TTC549 (cell line): Measurements from ENCODE around the gene CCND1.

Source experiments
- FAIRE-seq: peaks from 2 replicates; lab custom pipeline; 2012; peaks lifted over from hg19 to GRCh38; lab: Jason Lieb, UNC

The CCND1 gene

DNA sequence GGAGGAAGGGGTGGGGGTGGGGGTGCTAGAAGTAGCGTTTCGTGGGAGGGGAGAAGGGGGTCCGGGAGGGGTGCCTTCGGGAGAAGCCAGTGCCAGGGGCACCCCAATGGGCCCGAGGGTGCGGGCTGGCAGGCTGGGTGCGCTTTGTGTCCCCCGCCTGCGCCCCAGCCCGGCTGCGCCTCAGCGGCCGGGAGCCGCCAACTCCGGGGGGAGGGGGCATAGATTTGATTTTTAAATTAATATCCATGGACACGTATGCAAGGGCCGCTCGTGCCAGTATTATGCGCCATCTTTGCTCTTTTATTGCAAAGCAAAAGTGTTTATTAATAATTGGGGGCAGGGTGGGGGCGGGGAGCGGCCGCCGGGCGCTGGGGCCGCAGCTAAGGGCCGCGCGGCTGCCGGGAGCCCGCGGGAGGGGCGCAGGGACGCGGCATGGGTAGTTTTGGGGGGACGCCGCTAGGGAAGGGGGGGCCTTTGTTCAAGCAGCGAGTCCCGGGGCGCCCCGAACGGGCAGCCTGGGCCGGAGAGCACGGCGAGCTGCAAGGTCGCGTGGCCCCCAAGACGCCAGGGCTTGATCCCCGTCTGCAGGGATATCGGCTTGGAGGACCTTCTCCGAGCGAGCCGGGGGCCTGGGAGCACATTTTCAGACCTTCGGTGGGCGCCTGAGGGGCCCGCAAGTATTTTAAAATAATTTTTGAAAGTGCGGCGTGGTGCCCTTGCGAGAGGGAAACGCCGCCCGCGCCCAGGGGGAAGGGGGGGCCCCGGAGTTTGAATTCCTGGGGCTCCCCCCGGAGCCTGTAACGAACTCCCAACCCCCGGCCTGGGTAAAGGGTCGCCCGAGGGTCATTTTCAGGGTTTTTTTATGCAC, 959 bp downstream of the CCND1 start:
- FAIRE-seq = no peak

DNA sequence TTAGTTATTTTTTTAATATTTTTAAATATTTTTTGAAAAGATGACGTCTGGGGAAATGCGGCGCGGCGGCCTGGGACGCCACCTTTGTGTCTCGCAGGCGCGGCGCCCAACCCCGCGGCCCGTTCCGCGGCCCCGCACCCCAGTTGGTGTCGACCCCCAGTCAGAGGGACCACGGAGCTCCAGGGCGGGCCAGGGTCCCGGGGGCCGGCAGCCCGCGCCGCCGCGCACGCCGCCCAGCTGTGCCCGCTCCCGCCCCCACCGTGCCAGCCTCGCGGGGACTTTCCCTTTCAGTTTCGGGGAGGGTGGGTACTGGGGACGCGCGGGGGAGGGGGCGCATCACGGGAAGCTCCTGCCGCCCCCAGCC, 1.6 kb downstream of the CCND1 start:
- no peak for FAIRE-seq

DNA sequence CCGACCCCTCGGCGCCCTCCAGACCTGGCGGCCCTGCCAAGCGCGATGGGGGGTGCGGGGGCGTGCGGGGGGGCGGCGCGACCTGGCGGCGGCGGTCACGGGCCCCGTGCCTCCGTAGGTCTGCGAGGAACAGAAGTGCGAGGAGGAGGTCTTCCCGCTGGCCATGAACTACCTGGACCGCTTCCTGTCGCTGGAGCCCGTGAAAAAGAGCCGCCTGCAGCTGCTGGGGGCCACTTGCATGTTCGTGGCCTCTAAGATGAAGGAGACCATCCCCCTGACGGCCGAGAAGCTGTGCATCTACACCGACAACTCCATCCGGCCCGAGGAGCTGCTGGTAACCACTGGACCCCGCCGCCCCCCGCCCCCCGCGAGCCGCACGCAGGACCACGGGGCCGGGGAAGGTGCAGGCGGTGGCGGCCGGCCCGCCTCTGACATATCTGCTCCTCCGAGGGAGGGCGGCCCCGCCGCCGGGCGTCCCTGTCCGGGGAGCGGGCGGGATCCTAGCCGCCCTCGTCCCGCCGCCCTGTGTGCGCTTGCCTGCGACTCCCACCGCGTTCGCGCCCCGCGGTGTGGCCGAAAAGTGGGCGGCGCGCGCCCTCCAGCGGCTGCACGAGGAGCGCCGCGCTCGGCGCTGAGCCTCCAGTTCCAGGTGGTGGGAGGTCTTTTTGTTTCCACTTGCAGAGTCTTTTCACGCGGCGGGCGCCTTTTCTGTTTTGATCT, 2.1 kb downstream of the CCND1 start:
- no peak for FAIRE-seq

DNA sequence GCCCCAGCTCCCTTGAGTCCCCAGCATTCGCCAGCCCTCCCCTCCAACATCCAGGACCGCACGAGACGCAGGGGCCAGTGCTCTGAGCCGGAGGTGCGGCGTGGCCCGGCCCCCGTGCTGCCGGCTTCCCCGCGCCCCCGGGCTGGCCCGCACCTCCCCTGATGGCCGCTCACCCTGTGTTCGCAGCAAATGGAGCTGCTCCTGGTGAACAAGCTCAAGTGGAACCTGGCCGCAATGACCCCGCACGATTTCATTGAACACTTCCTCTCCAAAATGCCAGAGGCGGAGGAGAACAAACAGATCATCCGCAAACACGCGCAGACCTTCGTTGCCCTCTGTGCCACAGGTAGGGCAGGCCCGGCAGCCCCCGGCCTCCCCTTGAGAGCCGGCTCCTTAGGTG, 2.7 kb downstream of the CCND1 start:
- FAIRE-seq = no peak

DNA sequence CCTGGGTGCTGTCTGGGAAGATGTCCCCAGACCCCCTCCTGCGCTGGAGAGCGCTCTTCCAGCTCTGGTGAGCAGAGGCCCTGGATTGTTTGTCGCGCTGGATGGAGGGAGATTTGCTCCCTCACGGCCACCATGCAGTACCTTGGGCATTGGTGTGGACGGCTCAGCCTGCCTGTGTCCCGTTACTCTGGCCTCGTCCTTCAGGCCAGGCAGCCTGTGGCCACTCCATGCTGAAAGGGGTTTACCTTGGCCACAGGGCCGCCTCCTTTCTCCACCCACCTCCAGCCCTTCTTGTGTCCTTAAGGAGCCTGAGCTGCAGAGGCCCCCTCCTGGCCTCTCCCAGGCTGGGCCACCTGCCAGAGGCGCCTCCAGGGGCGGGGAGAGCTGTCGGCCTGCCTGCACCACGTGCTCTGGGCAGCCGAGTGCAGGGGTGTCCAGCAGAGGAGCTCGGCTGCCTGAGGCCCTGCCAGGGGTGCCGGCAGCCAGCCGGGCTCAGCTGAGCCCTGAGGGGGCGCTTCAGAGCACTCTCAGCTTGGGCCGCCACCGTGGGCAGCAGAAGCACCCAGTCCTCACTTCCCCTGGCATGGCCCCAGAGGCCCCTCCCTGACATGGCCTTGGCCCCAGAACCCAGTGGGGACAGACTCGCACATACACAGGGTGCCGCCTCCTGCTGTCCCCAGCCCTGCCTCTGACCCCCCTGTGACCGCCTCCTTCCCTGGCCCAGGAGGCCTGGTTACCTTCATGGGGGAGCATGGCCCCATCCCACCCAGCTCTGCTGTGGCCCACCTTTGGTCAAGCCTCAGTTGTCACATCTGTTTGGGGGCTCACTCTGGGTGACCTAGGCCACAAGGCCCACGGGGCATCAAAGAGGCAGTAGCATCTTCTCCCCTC, 3.4 kb downstream of the CCND1 start:
- no peak for FAIRE-seq

DNA sequence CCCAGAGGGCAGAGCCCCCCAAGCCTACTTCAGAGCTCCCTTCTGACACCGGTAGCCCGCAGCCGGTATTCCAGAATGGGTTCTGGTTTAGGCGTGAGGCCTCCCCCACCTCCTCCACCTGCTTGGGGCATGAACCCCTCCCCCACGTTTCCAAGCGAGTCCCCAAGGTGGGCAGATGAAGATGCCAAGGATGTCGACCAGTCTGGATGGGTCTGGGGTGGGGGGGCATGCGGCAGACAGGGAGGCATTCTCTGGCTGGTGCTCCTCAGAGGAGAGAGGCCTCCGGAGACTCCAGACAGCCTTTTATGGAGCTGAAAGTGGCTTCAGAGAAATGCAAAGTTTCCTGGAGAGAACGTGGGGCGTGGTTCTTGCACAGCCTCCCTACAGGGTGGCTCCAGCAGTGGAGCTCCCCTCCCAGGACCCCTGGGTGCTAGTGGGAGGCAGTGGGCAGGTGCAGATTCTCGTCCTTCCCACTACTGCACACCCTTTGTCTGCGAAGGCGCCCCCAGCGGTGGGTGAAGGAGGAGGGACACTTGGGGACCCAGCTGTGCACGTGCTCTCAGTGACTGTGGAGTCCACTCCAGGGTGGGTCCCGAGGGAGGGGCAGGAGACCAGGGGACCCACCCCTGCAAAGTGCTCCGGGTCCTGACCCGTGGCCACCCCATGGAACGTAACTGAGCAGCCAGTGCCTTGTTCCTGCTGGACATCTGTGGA, 4.2 kb downstream of the CCND1 start:
- no peak for FAIRE-seq

DNA sequence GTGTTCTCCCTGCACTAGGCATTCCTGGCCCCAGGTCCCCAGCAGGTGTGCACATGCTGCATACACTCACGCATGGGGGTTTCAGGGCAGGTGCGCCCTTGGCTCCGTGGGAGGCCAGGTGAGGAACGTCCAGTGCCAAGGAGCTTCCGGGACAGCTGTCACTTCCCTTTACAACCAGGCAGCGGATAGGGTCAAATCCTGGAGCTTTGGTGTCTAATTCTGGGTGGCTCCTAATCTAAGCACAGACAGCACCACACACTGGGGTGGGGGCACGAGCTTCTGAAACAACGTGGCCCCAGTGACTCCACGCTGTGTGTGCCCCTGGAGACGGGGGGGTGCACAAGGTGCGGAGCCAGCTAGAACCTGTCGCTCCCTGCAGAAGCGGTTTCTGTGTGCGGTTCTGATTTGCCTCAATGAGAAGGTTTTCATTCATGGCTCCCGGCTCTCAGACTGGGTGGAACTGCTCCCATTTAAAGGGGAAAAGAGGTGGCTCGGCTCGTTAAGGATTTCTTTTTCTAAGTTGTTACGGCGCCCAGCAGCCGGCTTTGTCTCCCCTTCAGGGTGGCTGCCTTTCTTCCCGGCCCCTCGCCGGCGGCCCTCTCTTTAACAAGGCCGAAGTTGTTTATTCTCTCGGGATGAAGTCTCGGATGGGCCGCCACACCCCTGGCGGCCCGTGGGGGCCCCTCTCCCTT, 5.0 kb downstream of the CCND1 start:
- FAIRE-seq = no peak

DNA sequence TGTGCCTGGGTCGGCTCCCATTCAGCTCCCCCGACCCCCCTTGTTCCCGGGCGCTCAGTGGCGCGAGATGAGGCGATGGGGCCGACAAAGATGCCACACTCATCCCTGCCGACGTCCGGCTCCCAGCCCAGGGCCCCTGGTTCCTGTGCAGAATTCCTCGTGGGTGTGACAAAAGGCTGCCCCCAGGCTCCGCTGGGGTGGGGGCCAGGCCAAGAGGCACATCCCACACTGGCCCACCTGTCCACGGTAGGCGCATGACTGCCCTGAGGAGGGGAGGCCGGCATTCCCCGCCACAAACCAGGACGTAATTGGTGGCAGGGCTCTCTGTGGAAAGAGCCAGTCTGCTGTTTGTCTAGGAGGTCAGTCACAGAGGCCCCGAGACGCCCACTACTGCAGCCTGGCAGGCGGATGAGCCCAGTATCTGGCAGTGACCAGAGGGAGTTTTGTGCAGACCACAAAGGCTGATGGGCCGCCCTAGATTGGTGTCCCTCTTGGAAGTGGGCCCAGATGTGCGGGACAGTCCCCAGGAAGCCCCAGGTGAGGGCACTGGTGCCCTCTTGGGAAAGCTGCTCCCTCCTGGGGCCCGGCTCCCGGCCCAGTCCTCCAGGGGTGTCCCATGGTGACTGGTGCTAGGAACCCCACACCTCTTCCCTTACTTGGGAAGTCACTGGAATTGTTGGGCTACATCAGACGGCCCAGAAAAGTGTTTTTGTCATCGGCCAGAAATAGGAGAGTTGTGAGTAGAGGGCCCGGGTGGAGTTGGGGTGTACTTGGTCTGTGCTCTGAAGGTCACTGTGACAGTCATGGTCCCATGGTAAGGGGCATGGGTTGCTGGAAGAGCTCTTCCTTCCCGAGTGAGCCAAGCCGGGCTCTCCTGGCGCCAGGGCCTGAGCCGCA, 5.8 kb downstream of the CCND1 start:
- no peak for FAIRE-seq

DNA sequence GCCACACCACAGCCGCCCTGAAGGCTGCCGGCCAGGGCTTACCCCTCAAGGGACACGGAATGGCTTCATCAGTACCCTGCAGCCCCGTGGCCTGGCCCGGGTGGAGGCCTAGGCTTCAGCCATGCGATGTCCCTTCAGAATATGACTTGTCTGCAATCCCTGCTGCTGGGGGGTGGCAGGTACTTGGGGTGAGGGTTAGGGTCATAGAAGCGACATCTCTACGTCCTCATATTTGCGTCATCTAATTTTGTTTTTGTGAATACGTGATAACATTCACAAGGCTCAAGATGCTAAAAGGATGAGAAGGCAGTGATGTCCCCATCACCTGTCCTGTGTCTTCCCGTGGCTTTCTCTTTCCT, 6.4 kb downstream of the CCND1 start:
- no peak for FAIRE-seq

DNA sequence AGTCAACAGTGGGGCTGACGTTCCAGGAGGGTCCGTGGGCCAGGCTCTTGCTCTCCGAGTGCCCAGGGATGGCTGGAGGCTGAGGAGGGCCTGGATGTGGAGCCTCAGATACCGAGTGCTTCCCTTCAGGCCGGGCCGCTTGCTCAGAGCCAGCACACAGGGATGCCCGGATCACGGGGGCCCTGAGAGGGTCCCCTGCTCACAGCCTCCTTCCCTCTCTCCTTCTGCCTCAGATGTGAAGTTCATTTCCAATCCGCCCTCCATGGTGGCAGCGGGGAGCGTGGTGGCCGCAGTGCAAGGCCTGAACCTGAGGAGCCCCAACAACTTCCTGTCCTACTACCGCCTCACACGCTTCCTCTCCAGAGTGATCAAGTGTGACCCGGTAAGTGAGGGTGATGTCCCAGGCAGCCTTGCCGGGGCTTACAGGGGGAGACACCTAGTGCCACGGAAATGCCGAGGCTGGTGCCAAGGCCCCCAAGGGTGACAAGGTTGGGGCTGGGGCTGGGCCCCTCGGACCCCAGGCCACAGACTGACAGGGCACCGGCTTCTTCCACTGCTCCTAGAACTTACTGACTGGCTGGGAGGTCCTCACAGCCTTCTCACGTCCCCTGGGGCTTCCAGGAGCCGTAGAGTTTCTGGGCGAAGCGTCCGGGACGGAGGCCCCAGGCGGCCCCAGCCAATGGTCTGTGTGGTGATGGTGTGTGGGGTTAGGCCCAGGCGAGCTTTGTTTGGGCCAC, 7.0 kb downstream of the CCND1 start:
- FAIRE-seq = no peak

DNA sequence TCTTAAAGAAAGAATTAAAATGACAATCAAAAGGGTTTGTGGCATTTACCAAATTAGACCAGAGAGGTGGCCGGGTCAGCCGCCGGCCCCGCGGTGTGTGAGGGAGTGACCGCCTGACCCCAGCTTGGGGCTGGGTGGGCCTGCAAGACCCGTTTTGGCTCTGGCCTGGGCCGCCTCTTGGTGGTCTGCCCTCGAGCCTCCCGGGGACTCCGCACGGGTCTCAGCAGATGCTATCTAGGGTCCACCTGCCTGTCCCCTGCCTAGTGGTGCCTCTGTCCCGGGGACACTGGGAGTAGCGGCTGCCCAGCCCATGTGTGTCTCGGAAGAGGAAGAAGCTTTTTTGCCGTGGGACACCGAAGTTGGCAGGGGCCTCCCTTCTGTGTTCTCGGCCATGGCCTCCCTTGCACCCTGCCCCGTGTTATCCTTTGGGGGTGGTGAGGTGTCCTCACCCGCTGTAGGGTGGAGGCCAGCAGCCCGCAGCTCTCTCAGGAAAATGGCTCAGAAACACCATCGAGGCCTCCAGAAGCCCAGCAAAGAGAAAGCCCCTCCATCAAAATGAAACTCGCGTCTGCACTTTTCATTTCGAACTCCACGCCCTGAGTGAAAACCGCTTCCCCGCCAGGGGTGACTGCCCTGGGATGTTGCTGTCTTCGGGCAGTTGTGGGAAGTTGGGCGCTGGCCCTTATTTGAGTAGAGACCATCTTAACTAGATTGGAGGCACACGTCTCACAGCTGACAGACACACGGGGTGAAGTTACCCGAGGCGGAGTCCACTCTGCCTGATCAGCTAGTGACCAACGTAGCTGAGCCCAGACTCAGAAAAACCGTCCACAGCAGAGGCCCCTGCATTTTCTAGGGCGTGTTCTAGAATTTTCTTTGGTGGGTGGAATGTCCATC, 8.0 kb downstream of the CCND1 start:
- FAIRE-seq = no peak

DNA sequence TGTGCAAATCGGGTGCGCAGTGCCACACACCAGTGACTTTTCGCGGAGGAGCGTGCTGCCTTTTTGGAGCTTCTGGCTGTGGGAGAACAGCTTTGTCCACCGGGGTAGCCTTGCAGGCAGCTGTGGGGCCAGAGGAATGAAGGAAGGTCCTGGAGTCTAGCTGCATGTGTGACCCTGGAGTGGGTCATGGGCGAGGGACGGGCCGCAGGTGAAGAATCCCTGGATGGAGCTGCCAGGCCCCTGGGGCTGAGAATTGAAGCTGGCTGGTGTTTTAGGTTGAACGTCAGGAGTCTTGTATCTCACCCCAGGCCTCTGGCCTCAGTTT, 8.6 kb downstream of the CCND1 start:
- FAIRE-seq = no peak

DNA sequence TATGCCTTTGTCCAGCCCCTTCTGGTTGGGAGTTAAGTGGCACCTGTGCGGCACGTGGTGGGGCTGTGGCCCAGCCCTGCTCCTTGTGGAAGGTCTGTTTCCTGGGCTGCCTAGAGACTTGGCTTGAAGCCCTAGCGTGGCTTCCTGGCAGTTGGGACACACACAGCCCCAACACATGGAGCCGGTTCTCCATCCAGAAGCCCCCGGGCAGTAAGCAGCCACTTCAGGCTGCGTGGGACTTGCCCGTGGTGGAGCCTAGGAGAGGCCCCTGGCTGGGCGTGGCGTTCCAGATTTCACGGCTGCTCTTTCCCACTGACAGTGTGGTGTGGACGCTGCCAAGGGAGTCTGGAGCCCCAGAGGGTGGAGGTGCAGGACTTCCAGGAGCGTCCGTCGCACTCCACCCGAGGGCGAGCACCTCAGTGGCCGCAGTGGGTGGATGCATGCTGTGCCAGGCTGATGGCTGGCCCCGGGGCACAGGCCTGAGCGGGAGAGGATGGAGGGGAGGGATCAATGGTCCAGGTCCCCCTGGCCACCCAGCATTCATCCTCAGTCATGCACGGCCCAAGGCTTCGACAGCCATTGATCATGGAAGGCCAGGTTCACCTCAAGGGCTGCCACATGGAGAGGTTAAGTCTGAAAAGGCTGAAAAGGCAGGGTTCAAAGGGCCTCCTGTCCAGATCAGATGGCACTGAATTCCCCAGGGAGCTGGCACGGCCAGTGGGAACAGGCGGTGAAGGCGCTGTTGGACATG, 9.3 kb downstream of the CCND1 start:
- no peak for FAIRE-seq

DNA sequence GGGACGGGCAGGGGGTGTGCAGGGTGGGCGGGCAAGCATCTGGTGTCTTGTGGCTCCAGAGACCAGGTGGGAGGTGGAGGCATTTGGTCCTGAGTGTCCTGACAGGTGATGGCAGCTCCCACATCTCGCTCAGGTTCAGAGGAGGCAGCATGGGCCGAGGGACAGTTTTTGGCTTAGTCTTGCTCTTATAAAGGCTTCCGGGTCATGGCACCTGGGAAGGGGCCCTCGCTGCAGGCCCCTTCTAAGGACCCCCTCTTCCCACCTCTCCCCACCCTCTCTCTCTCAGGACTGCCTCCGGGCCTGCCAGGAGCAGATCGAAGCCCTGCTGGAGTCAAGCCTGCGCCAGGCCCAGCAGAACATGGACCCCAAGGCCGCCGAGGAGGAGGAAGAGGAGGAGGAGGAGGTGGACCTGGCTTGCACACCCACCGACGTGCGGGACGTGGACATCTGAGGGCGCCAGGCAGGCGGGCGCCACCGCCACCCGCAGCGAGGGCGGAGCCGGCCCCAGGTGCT, 9.9 kb downstream of the CCND1 start:
- FAIRE-seq = no peak

DNA sequence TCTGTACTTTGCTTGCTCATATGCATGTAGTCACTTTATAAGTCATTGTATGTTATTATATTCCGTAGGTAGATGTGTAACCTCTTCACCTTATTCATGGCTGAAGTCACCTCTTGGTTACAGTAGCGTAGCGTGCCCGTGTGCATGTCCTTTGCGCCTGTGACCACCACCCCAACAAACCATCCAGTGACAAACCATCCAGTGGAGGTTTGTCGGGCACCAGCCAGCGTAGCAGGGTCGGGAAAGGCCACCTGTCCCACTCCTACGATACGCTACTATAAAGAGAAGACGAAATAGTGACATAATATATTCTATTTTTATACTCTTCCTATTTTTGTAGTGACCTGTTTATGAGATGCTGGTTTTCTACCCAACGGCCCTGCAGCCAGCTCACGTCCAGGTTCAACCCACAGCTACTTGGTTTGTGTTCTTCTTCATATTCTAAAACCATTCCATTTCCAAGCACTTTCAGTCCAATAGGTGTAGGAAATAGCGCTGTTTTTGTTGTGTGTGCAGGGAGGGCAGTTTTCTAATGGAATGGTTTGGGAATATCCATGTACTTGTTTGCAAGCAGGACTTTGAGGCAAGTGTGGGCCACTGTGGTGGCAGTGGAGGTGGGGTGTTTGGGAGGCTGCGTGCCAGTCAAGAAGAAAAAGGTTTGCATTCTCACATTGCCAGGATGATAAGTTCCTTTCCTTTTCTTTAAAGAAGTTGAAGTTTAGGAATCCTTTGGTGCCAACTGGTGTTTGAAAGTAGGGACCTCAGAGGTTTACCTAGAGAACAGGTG, 11.1 kb downstream of the CCND1 start:
- FAIRE-seq = no peak

DNA sequence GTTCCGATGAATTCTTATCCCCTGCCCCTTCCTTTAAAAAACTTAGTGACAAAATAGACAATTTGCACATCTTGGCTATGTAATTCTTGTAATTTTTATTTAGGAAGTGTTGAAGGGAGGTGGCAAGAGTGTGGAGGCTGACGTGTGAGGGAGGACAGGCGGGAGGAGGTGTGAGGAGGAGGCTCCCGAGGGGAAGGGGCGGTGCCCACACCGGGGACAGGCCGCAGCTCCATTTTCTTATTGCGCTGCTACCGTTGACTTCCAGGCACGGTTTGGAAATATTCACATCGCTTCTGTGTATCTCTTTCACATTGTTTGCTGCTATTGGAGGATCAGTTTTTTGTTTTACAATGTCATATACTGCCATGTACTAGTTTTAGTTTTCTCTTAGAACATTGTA, 12.0 kb downstream of the CCND1 start:
- no peak for FAIRE-seq

DNA sequence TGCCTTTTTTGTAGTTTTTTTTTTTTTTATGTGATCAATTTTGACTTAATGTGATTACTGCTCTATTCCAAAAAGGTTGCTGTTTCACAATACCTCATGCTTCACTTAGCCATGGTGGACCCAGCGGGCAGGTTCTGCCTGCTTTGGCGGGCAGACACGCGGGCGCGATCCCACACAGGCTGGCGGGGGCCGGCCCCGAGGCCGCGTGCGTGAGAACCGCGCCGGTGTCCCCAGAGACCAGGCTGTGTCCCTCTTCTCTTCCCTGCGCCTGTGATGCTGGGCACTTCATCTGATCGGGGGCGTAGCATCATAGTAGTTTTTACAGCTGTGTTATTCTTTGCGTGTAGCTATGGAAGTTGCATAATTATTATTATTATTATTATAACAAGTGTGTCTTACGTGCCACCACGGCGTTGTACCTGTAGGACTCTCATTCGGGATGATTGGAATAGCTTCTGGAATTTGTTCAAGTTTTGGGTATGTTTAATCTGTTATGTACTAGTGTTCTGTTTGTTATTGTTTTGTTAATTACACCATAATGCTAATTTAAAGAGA, 12.5 kb downstream of the CCND1 start:
- no peak for FAIRE-seq
